HepG2 (cell line): ENCODE results near the gene CASTOR1. TPM values are rescaled to one million over a fixed set of nuclear protein-coding genes. Genes with fewer than 3 reads are reported as not detected.

Experiments used
- ATAC-seq: fragments of 200-7000 bp; cut with Tn5 transposase; 3 replicates; pipeline ENCODE4 v1.9.1; 2020; ENCODE audit warnings: mild to moderate bottlenecking, moderate library complexity
- BruUV-seq: library from RNA; stranded (reverse); fragments of 400-500 nt; replicated peaks from 2 replicates; lab custom pipeline; 2021; lab: Mats Ljungman, UMichigan
- CTCF ChIA-PET: fragments of 300-600 bp; formaldehyde crosslinking; extraction: SDS; loops from one replicate; lab custom pipeline; 2021; ENCODE audit warnings: low total read pairs, inconsistent platforms, low intra/inter-chr PET ratio; lab: Yijun Ruan, JAX
- POLR2A ChIA-PET: fragments of 350-600 bp; sonication (Branson Sonifier 250); formaldehyde crosslinking; loops from one replicate; lab custom pipeline; 2020; ENCODE audit warnings: antibody characterized with exemption, inconsistent platforms; lab: Yijun Ruan, JAX
- DNase-seq: peaks from one replicate; pipeline ENCODE4 v3.0.0-alpha.2; 2015; ENCODE audit warnings: low spot score
- FAIRE-seq: peaks from 3 replicates; lab custom pipeline; 2011; peaks lifted over from hg19 to GRCh38; lab: Jason Lieb, UNC
- H2AFZ ChIP-seq: one replicate; pipeline ENCODE4 v1.6.1; 2011; ENCODE audit warnings: low read length, inconsistent platforms
- H3K27ac ChIP-seq: fragments of 300-600 bp; 3 replicates; pipeline ENCODE4 v1.8.0; 2011; ENCODE audit warnings: mixed run types, mild to moderate bottlenecking, mixed read lengths, low read length, inconsistent platforms; ENCODE audit not compliant: insufficient read depth; ENCODE audit errors: extremely low read length
- H3K27me3 ChIP-seq, 2 experiments: fragments of 200-600 bp in 1 of 2; 2 replicates in 1 of 2; 3 replicates in 1 of 2; pipeline versions ENCODE4 v1.6.0 to v1.8.0; 2011; ENCODE audit warnings: low read length in 2 of 2, mild to moderate bottlenecking in 2 of 2, moderate library complexity in 2 of 2, inconsistent platforms in 1 of 2; ENCODE audit not compliant: insufficient read depth in 2 of 2, control insufficient read depth in 1 of 2
- H3K36me3 ChIP-seq, 2 experiments: fragments of 200-600 bp in 1 of 2; replicated peaks in 1 of 2; 2 replicates in 1 of 2; 3 replicates in 1 of 2; pipeline versions ENCODE4 v1.5.1 to v1.8.0; 2011; ENCODE audit warnings: low read length in 2 of 2, inconsistent platforms in 1 of 2; ENCODE audit not compliant: insufficient read depth in 2 of 2, control insufficient read depth in 1 of 2
- H3K4me1 ChIP-seq: 2 replicates; pipeline ENCODE4 v1.5.1; 2012; ENCODE audit warnings: low read length, inconsistent platforms; ENCODE audit not compliant: insufficient read depth
- H3K4me2 ChIP-seq: 2 replicates; pipeline ENCODE4 v1.6.0; 2011; ENCODE audit warnings: low read depth, low read length, inconsistent platforms
- H3K4me3 ChIP-seq, 3 experiments: fragments of 200-600 bp in 1 of 3; sonication (generic), shearing (Covaris generic) in 1 of 3; replicated peaks in 1 of 3; 2 replicates each; pipeline ENCODE4 v1.5.1; 2011 to 2016; ENCODE audit warnings: low read length in 3 of 3, inconsistent platforms in 2 of 3, low read depth in 2 of 3, mild to moderate bottlenecking in 2 of 3, control low read depth in 1 of 3, mixed read lengths in 1 of 3; ENCODE audit not compliant: insufficient read depth in 1 of 3
- H3K79me2 ChIP-seq: one replicate; pipeline ENCODE4 v1.6.1; 2011; ENCODE audit warnings: low read length, inconsistent platforms; ENCODE audit not compliant: insufficient read depth
- H3K9ac ChIP-seq: 2 replicates; pipeline ENCODE4 v1.6.0; 2011; ENCODE audit warnings: mild to moderate bottlenecking, low read depth, low read length, inconsistent platforms; ENCODE audit not compliant: insufficient read depth
- H3K9me3 ChIP-seq: 2 replicates; pipeline ENCODE4 v1.5.1; 2012; ENCODE audit warnings: mild to moderate bottlenecking, low read length
- H4K20me1 ChIP-seq: 2 replicates; pipeline ENCODE4 v1.6.0; 2011; ENCODE audit warnings: inconsistent platforms, mild to moderate bottlenecking, low read length, moderate library complexity; ENCODE audit not compliant: insufficient read depth
- AKAP8 ChIP-seq: sonication (generic); formaldehyde crosslinking; IDR thresholded peaks from 2 replicates; pipeline ENCODE4 v1.5.1; 2020; ENCODE audit warnings: mild to moderate bottlenecking, missing genetic modification reagents
- CBX5 ChIP-seq: sonication (generic); formaldehyde crosslinking; IDR thresholded peaks from 2 replicates; pipeline ENCODE4 v1.4.0; 2020; ENCODE audit warnings: missing genetic modification reagents, borderline replicate concordance
- DNMT3B ChIP-seq: conservative IDR thresholded peaks from 2 replicates; pipeline ENCODE4 v1.6.1; 2016; ENCODE audit warnings: missing biosample characterization, control low read depth
- HNRNPH1 ChIP-seq: fragments of 200-400 bp; formaldehyde crosslinking; optimal IDR thresholded peaks from 2 replicates; pipeline ENCODE3; 2017; ENCODE audit warnings: mild to moderate bottlenecking, low read depth, low read length
- JUN ChIP-seq: sonication (generic); formaldehyde crosslinking; IDR thresholded peaks from 2 replicates; pipeline ENCODE4 v1.4.0; 2020; ENCODE audit warnings: mild to moderate bottlenecking, missing genetic modification reagents
- MED1 ChIP-seq: sonication (generic); formaldehyde crosslinking; IDR thresholded peaks from 2 replicates; pipeline ENCODE4 v1.4.0; 2020; ENCODE audit warnings: missing genetic modification reagents
- MZF1 ChIP-seq: sonication (generic); formaldehyde crosslinking; IDR thresholded peaks from 2 replicates; pipeline ENCODE4 v1.8.1; 2023; ENCODE audit warnings: mild to moderate bottlenecking, missing genetic modification reagents, borderline replicate concordance
- PCBP2 ChIP-seq: fragments of 200-400 bp; formaldehyde crosslinking; optimal IDR thresholded peaks from 2 replicates; pipeline ENCODE3; 2018; ENCODE audit warnings: low read length, low read depth; ENCODE audit not compliant: poor library complexity, severe bottlenecking
- POLR2AphosphoS5 ChIP-seq: IDR thresholded peaks from 2 replicates; pipeline ENCODE4 v1.6.1; 2012; ENCODE audit warnings: low read depth, low read length
- TOPORS ChIP-seq: sonication (generic); formaldehyde crosslinking; IDR thresholded peaks from 2 replicates; pipeline ENCODE4 v1.8.0; 2023; ENCODE audit warnings: mild to moderate bottlenecking, missing genetic modification reagents
- ZBTB20 ChIP-seq: sonication (generic); formaldehyde crosslinking; IDR thresholded peaks from 2 replicates; pipeline ENCODE4 v1.8.1; 2023; ENCODE audit warnings: missing genetic modification reagents, low read depth, mild to moderate bottlenecking, borderline replicate concordance
- ZIK1 ChIP-seq: sonication (generic); formaldehyde crosslinking; IDR thresholded peaks from 2 replicates; pipeline ENCODE4 v1.5.0; 2020; ENCODE audit warnings: mild to moderate bottlenecking, low read depth, missing genetic modification reagents, borderline replicate concordance
- ZNF124 ChIP-seq: sonication (generic); formaldehyde crosslinking; IDR thresholded peaks from 2 replicates; pipeline ENCODE4 v1.4.0; 2020; ENCODE audit warnings: missing genetic modification reagents
- ZNF142 ChIP-seq: sonication (generic); formaldehyde crosslinking; IDR thresholded peaks from 2 replicates; pipeline ENCODE4 v1.4.0; 2020; ENCODE audit warnings: missing genetic modification reagents
- ZNF20 ChIP-seq: sonication (generic); formaldehyde crosslinking; IDR thresholded peaks from 2 replicates; pipeline ENCODE4 v1.4.0; 2020; ENCODE audit warnings: mild to moderate bottlenecking, moderate library complexity, missing genetic modification reagents
- ZNF580 ChIP-seq: IDR thresholded peaks from 2 replicates; pipeline ENCODE4 v1.6.1; 2016; ENCODE audit warnings: low read depth, borderline replicate concordance
- ZNF597 ChIP-seq: sonication (generic); formaldehyde crosslinking; IDR thresholded peaks from 2 replicates; pipeline ENCODE4 v1.5.0; 2020; ENCODE audit warnings: missing genetic modification reagents
- ZNF678 ChIP-seq: sonication (generic); formaldehyde crosslinking; IDR thresholded peaks from 2 replicates; pipeline ENCODE4 v1.4.0; 2020; ENCODE audit warnings: mild to moderate bottlenecking, missing genetic modification reagents
- ZNF766 ChIP-seq: sonication (generic); formaldehyde crosslinking; IDR thresholded peaks from 2 replicates; pipeline ENCODE4 v1.5.0; 2020; ENCODE audit warnings: missing genetic modification reagents, borderline replicate concordance
- ZNF790 ChIP-seq: sonication (generic); formaldehyde crosslinking; IDR thresholded peaks from 2 replicates; pipeline ENCODE4 v1.8.0; 2022; ENCODE audit warnings: missing genetic modification reagents, mild to moderate bottlenecking, borderline replicate concordance
- WGBS: methylation state at CpG from one replicate; pipeline ENCODE4 v1.1.6; 2017; ENCODE audit warnings: low lambda C conversion rate; 5-methylcytosine and 5-hydroxymethylcytosine counted together
- in situ Hi-C: cut with HindIII; loops from 2 replicates; pipeline ENCODE4 v1.10.0; 2017; ENCODE audit warnings: low pct_unique_long_range_greater_than_20kb; ENCODE audit not compliant: extremely low pct_ligation_motif_present
- intact Hi-C: fragments of 100-400 bp; cut with micrococcal nuclease; formaldehyde crosslinking; loops from one replicate; pipeline ENCODE4 v1.10.0; 2022; ENCODE audit not compliant: unreplicated experiment
- polyA plus RNA-seq, 8 experiments: library from polyadenylated mRNA; depleted of rRNA in 3 of 8; stranded (reverse) in 7 of 8; unstranded in 1 of 8; fragments of >200 nt; fragmentation: Illumina TruSeq in 4 of 8; extraction: Trizol in 4 of 8; gene quantifications; 2 replicates each; pipeline versions ENCODE4 v1.2.1 to v1.2.3, GENCODE V29; 2011 to 2016; ENCODE audit warnings: low read depth in 4 of 8, missing spikeins in 1 of 8, mixed read lengths in 1 of 8; ENCODE audit not compliant: insufficient read depth in 1 of 8
- total RNA-seq, 5 experiments: library from RNA; depleted of rRNA; stranded (reverse); fragments of >200 nt; fragmentation: Illumina TruSeq; extraction: Trizol; gene quantifications; 2 replicates each; pipeline ENCODE4 v1.2.3, GENCODE V29; 2016; ENCODE audit warnings: low read depth in 1 of 5

The CASTOR1 gene
- total and polyA plus RNA-seq, 2 of the 13 experiments (the other 11 are each of a cell fraction or from before 2014, with no cell fraction given), result 2.6 to 4.4 TPM

- in situ Hi-C loops (no loop called here), intact Hi-C loops (no loop called here)
- no TSS peak for BruUV-seq
- H2AFZ ChIP-seq, result no peak overlapping the region
- no peaks in the 10 kb centered on the region for H3K9me3 ChIP-seq
- ATAC-seq, result no peak
- H3K27ac ChIP-seq, result no peak overlapping the region
- no peak for DNase-seq
- peaks cover 6 to 15% of the 10 kb centered on the region in 2 experiments; a peak in 3 of 5 replicates for H3K36me3 ChIP-seq
- no peak for FAIRE-seq
- CTCF ChIA-PET, result no interaction called here
- H3K79me2 ChIP-seq, result no peaks in the 10 kb centered on the region
- no peak for TF ChIP-seq AKAP8 (CRISPR knock-in tag)
- TF ChIP-seq ZNF597, result no peak
- no peak for TF ChIP-seq ZIK1 (CRISPR knock-in tag)
- no peak for TF ChIP-seq TOPORS (CRISPR knock-in tag)
- no peak for TF ChIP-seq ZNF678 (CRISPR knock-in tag)
- TF ChIP-seq PCBP2, result no peak
- TF ChIP-seq ZNF580 (CRISPR knock-in tag), result no peak
- no peak for TF ChIP-seq CBX5 (CRISPR knock-in tag)
- no peak for TF ChIP-seq ZNF790 (CRISPR knock-in tag)
- no peak for TF ChIP-seq ZNF766 (CRISPR knock-in tag)
- no peak for TF ChIP-seq POLR2AphosphoS5
- TF ChIP-seq MZF1 (CRISPR knock-in tag), result no peak
- TF ChIP-seq ZBTB20 (CRISPR knock-in tag), result no peak
- no peak for TF ChIP-seq ZNF20 (CRISPR knock-in tag)
- TF ChIP-seq MED1 (CRISPR knock-in tag), result no peak
- no peak for TF ChIP-seq HNRNPH1
- no peak for TF ChIP-seq JUN
- no peak for TF ChIP-seq DNMT3B (CRISPR knock-in tag)
- no peak for TF ChIP-seq ZNF142 (CRISPR knock-in tag)
- no peak for TF ChIP-seq ZNF124
- H3K4me3 ChIP-seq, result no peak overlapping the region
- H3K4me2 ChIP-seq, result no peak overlapping the region
- peaks cover 17% of the 10 kb centered on the region for H3K4me1 ChIP-seq
- no peak overlapping the region for H3K9ac ChIP-seq
- no peaks in the 10 kb centered on the region for H4K20me1 ChIP-seq
- WGBS, result 100% methylated on average over 2 of the region's 11 CpGs
- no peaks in the 10 kb centered on the region for H3K27me3 ChIP-seq
- POLR2A ChIA-PET, result no interaction called here
Observed at GRCh38 chr22:30294830-30295229, 5.5 kb upstream of the CASTOR1 start.
